H1 (cell line): ENCODE results near the gene PRAME. TPM values are rescaled to one million over a fixed set of nuclear protein-coding genes. Genes with fewer than 3 reads are reported as not detected.

Experiments
- CTCF ChIA-PET: fragments of 300-600 bp; sonication (Branson Sonifier 250); formaldehyde crosslinking; loops from one replicate; lab custom pipeline; 2021; ENCODE audit not compliant: partially characterized antibody; lab: Charles Lee
- POLR2A ChIA-PET: fragments of 300-600 bp; sonication (Branson Sonifier 250); formaldehyde crosslinking; loops from one replicate; lab custom pipeline; 2021; ENCODE audit warnings: inconsistent platforms; ENCODE audit not compliant: partially characterized antibody; lab: Charles Lee
- DNase-seq, 2 experiments: peaks; one replicate each; pipeline versions ENCODE4 v3.0.0 to v3.0.0-alpha.2; 2010 to 2022; ENCODE audit warnings: low spot score in 2 of 2, low read depth in 1 of 2, mixed read lengths in 1 of 2
- FAIRE-seq: peaks from 2 replicates; lab custom pipeline; 2011; peaks lifted over from hg19 to GRCh38; lab: Jason Lieb, UNC
- H2AFZ ChIP-seq: 2 replicates; pipeline ENCODE4 v1.8.1; 2012; ENCODE audit warnings: low read length, inconsistent platforms
- H2AK5ac ChIP-seq: 2 replicates; pipeline ENCODE4 v1.6.1; 2013; ENCODE audit warnings: low read depth, low read length
- H2BK120ac ChIP-seq: replicated peaks from 2 replicates; pipeline ENCODE3; 2013; ENCODE audit warnings: low read depth, low read length, inconsistent platforms
- H2BK12ac ChIP-seq: 2 replicates; pipeline ENCODE4 v1.6.1; 2013; ENCODE audit warnings: low read depth, low read length
- H2BK15ac ChIP-seq: 2 replicates; pipeline ENCODE4 v1.6.1; 2013; ENCODE audit warnings: low read length
- H2BK20ac ChIP-seq: 2 replicates; pipeline ENCODE4 v1.6.1; 2013; ENCODE audit warnings: low read length
- H2BK5ac ChIP-seq: 2 replicates; pipeline ENCODE4 v1.6.1; 2013; ENCODE audit warnings: low read depth, low read length
- H3K14ac ChIP-seq: 2 replicates; pipeline ENCODE4 v1.6.1; 2013; ENCODE audit warnings: inconsistent platforms; ENCODE audit not compliant: insufficient read length
- H3K18ac ChIP-seq: 2 replicates; pipeline ENCODE4 v1.6.1; 2013; ENCODE audit warnings: low read length; ENCODE audit errors: extremely low read depth
- H3K23ac ChIP-seq: 2 replicates; pipeline ENCODE4 v1.6.1; 2013; ENCODE audit warnings: inconsistent platforms; ENCODE audit not compliant: insufficient read length
- H3K23me2 ChIP-seq: 2 replicates; pipeline ENCODE4 v1.6.1; 2013; ENCODE audit warnings: low read depth, low read length
- H3K27ac ChIP-seq: 2 replicates; pipeline ENCODE4 v1.6.1; 2011; ENCODE audit warnings: low read depth, low read length, inconsistent platforms
- H3K27me3 ChIP-seq, 4 experiments: replicated peaks in 1 of 4; 1 replicate in 1 of 4; 2 replicates in 3 of 4; pipeline versions ENCODE4 v1.6.1 to v1.8.1; 2011 to 2013; ENCODE audit warnings: low read length in 3 of 4, mild to moderate bottlenecking in 3 of 4, inconsistent platforms in 2 of 4, mixed read lengths in 2 of 4, moderate library complexity in 1 of 4; ENCODE audit not compliant: control insufficient read depth in 3 of 4, insufficient read depth in 3 of 4; ENCODE audit errors: extremely low read depth in 1 of 4
- H3K36me3 ChIP-seq, 4 experiments: 2 replicates each; pipeline versions ENCODE4 v1.6.1 to v1.8.1; 2011 to 2013; ENCODE audit warnings: mild to moderate bottlenecking in 4 of 4, low read length in 3 of 4, moderate library complexity in 2 of 4, control low read depth in 1 of 4, inconsistent platforms in 1 of 4; ENCODE audit not compliant: insufficient read depth in 4 of 4, control insufficient read depth in 2 of 4
- H3K4ac ChIP-seq: replicated peaks from 2 replicates; pipeline ENCODE3; 2013; ENCODE audit warnings: low read length, low read depth, mixed read lengths, inconsistent platforms; ENCODE audit not compliant: insufficient read length
- H3K4me1 ChIP-seq, 4 experiments: replicated peaks in 1 of 4; 1 replicate in 1 of 4; 2 replicates in 3 of 4; pipeline versions ENCODE4 v1.6.1 to v1.8.1; 2011 to 2013; ENCODE audit warnings: low read length in 3 of 4, inconsistent platforms in 2 of 4, mixed read lengths in 1 of 4; ENCODE audit not compliant: insufficient read depth in 4 of 4, control insufficient read depth in 3 of 4
- H3K4me2 ChIP-seq, 2 experiments: 2 replicates each; pipeline versions ENCODE4 v1.6.1 to v1.8.1; 2011 to 2013; ENCODE audit warnings: low read depth in 2 of 2, low read length in 2 of 2, control low read depth in 1 of 2, inconsistent platforms in 1 of 2, mild to moderate bottlenecking in 1 of 2; ENCODE audit not compliant: insufficient read depth in 1 of 2
- H3K4me3 ChIP-seq, 4 experiments: fragments of 200-600, 300-600 bp in 1 of 4; sonication (generic), shearing (Covaris generic), sonication (Bioruptor Twin) in 1 of 4; 2 replicates each; pipeline versions ENCODE4 v1.5.1 to v1.8.1; 2011 to 2016; ENCODE audit warnings: low read length in 4 of 4, low read depth in 3 of 4, control low read depth in 2 of 4, inconsistent platforms in 2 of 4, mild to moderate bottlenecking in 2 of 4, mixed read lengths in 1 of 4, moderate library complexity in 1 of 4; ENCODE audit not compliant: insufficient read depth in 2 of 4; ENCODE audit errors: extremely low read depth in 1 of 4
- H3K56ac ChIP-seq: replicated peaks from 2 replicates; pipeline ENCODE3; 2013; ENCODE audit warnings: low read depth, mild to moderate bottlenecking, mixed read lengths, low read length, inconsistent platforms; ENCODE audit not compliant: insufficient read length
- H3K79me1 ChIP-seq: 2 replicates; pipeline ENCODE4 v1.6.1; 2013; ENCODE audit warnings: low read depth, low read length, control low read depth
- H3K79me2 ChIP-seq, 2 experiments: 2 replicates each; pipeline versions ENCODE4 v1.6.1 to v1.8.1; 2012 to 2013; ENCODE audit warnings: low read length in 2 of 2, mild to moderate bottlenecking in 2 of 2, inconsistent platforms in 1 of 2; ENCODE audit not compliant: insufficient read depth in 2 of 2, control insufficient read depth in 1 of 2
- H3K9ac ChIP-seq, 4 experiments: replicated peaks in 1 of 4; 1 replicate in 1 of 4; 2 replicates in 3 of 4; pipeline versions ENCODE4 v1.6.1 to v1.8.1; 2011 to 2013; ENCODE audit warnings: low read depth in 3 of 4, low read length in 3 of 4, control low read depth in 2 of 4, mild to moderate bottlenecking in 2 of 4, moderate library complexity in 2 of 4, inconsistent platforms in 1 of 4; ENCODE audit errors: extremely low read depth in 1 of 4
- H3K9me3 ChIP-seq, 2 experiments: 2 replicates each; pipeline versions ENCODE4 v1.6.1 to v1.8.1; 2012 to 2013; ENCODE audit warnings: mild to moderate bottlenecking in 2 of 2, moderate library complexity in 2 of 2, control low read depth in 1 of 2, inconsistent platforms in 1 of 2, low read depth in 1 of 2, low read length in 1 of 2, mixed read lengths in 1 of 2; ENCODE audit not compliant: insufficient read depth in 2 of 2
- H4K20me1 ChIP-seq, 2 experiments: replicated peaks in 1 of 2; 2 replicates each; pipeline versions ENCODE3 to v1.8.1; 2011 to 2013; ENCODE audit warnings: inconsistent platforms in 2 of 2, low read length in 2 of 2, mild to moderate bottlenecking in 1 of 2; ENCODE audit not compliant: insufficient read depth in 2 of 2, control insufficient read depth in 1 of 2
- H4K5ac ChIP-seq: 2 replicates; pipeline ENCODE4 v1.6.1; 2013; ENCODE audit warnings: low read length, low read depth, mixed read lengths, inconsistent platforms; ENCODE audit not compliant: insufficient read length
- H4K8ac ChIP-seq: 2 replicates; pipeline ENCODE4 v1.8.0; 2013; ENCODE audit warnings: mild to moderate bottlenecking, moderate library complexity, low read length, inconsistent platforms; ENCODE audit not compliant: insufficient read depth; ENCODE audit errors: extremely low read depth
- H4K91ac ChIP-seq: replicated peaks from 2 replicates; pipeline ENCODE3; 2013; ENCODE audit warnings: low read length, mixed read lengths, inconsistent platforms; ENCODE audit not compliant: insufficient read length
- ATF3 ChIP-seq: IDR thresholded peaks from 2 replicates; pipeline ENCODE4 v1.6.1; 2011; ENCODE audit warnings: low read depth, mild to moderate bottlenecking, low read length; ENCODE audit not compliant: insufficient read depth
- BCL11A ChIP-seq, 2 experiments: IDR thresholded peaks; one replicate each; pipeline ENCODE4 v1.6.1; 2011; ENCODE audit warnings: low read depth in 2 of 2, low read length in 2 of 2, mild to moderate bottlenecking in 2 of 2
- CBX5 ChIP-seq: fragments of 300-800, 300-1000 bp; sonication (generic); IDR thresholded peaks from 2 replicates; pipeline ENCODE4 v1.7.1; 2016; ENCODE audit warnings: antibody characterized with exemption, low read length, low read depth
- CHD1 ChIP-seq: IDR thresholded peaks from 2 replicates; pipeline ENCODE4 v1.6.1; 2012; ENCODE audit warnings: low read depth, low read length, improper control_type of control experiment
- EP300 ChIP-seq, 2 experiments: IDR thresholded peaks; 1 replicate in 1 of 2; 2 replicates in 1 of 2; pipeline ENCODE4 v1.6.1; 2011 to 2012; ENCODE audit warnings: low read depth in 2 of 2, low read length in 2 of 2, mild to moderate bottlenecking in 2 of 2, borderline replicate concordance in 1 of 2, inconsistent platforms in 1 of 2, moderate library complexity in 1 of 2
- FOSL1 ChIP-seq: IDR thresholded peaks from 2 replicates; pipeline ENCODE4 v1.6.1; 2011; ENCODE audit warnings: mild to moderate bottlenecking, low read depth, low read length, moderate library complexity; ENCODE audit not compliant: insufficient read depth
- HDAC6 ChIP-seq: IDR thresholded peaks from one replicate; pipeline ENCODE4 v1.7.1; 2012; ENCODE audit warnings: low read depth, mild to moderate bottlenecking, inconsistent platforms, low read length, moderate library complexity
- PHF8 ChIP-seq: fragments of 200-600 bp; sonication (generic); conservative IDR thresholded peaks from 2 replicates; pipeline ENCODE4 v1.7.1; 2012; ENCODE audit warnings: low read depth, mild to moderate bottlenecking, inconsistent platforms, low read length, moderate library complexity
- POLR2A ChIP-seq, 2 experiments: IDR thresholded peaks; 1 replicate in 1 of 2; 2 replicates in 1 of 2; pipeline ENCODE4 v1.6.1; 2011; ENCODE audit warnings: low read depth in 2 of 2, low read length in 2 of 2, mild to moderate bottlenecking in 2 of 2; ENCODE audit errors: control extremely low read depth in 1 of 2
- RAD21 ChIP-seq, 2 experiments: IDR thresholded peaks in 1 of 2; conservative IDR thresholded peaks in 1 of 2; 2 replicates each; pipeline ENCODE4 v1.6.1; 2011; ENCODE audit warnings: low read depth in 2 of 2, low read length in 2 of 2, improper control_type of control experiment in 1 of 2, inconsistent platforms in 1 of 2, mild to moderate bottlenecking in 1 of 2, moderate library complexity in 1 of 2
- SIRT6 ChIP-seq: IDR thresholded peaks from one replicate; pipeline ENCODE4 v1.7.1; 2012; ENCODE audit warnings: low read length, inconsistent platforms
- SP4 ChIP-seq: IDR thresholded peaks from 2 replicates; pipeline ENCODE4 v1.6.1; 2012; ENCODE audit warnings: low read length, inconsistent platforms
- TCF12 ChIP-seq: IDR thresholded peaks from 2 replicates; pipeline ENCODE4 v1.6.1; 2011; ENCODE audit warnings: low read depth, mild to moderate bottlenecking, low read length
- TEAD4 ChIP-seq: IDR thresholded peaks from 2 replicates; pipeline ENCODE4 v1.6.1; 2012; ENCODE audit warnings: low read depth, low read length, inconsistent platforms, mixed read lengths
- YY1 ChIP-seq: IDR thresholded peaks from 2 replicates; pipeline ENCODE4 v1.6.1; 2011; ENCODE audit warnings: low read depth, mild to moderate bottlenecking, low read length
- WGBS, 2 experiments: shearing (Covaris generic) in 1 of 2; methylation state at CpG; one replicate each; pipeline versions ENCODE4 v1.1.6 to v1.1.7; 2013 to 2015; ENCODE audit warnings: low lambda C conversion rate in 2 of 2, mixed read lengths in 2 of 2, inconsistent platforms in 1 of 2, low coverage in 1 of 2, missing lambda C conversion rate in 1 of 2; ENCODE audit not compliant: insufficient replicate concordance in 2 of 2, insufficient coverage in 1 of 2, insufficient read length in 1 of 2; ENCODE audit errors: extremely low coverage in 1 of 2, missing lambda C conversion rate in 1 of 2; 5-methylcytosine and 5-hydroxymethylcytosine counted together
- polyA plus RNA-seq, 7 experiments: library from polyadenylated mRNA; depleted of rRNA in 3 of 7; stranded (reverse) in 5 of 7; unstranded in 2 of 7; fragments of >200 nt in 5 of 7; fragments of 200-250 nt in 2 of 7; gene quantifications; 1 replicate in 5 of 7; 2 replicates in 1 of 7; 4 replicates in 1 of 7; pipeline versions ENCODE4 v1.2.1 to v1.2.3, GENCODE V29; 2011 to 2013; ENCODE audit warnings: missing spikeins in 2 of 7, mixed read lengths in 2 of 7
- total RNA-seq: library from RNA; stranded (reverse); fragmentation: NEBNext Ultra II Directional; extraction: Animal tissue kit (Norgen Biotek cat#: 25700); gene quantifications from 2 replicates; pipeline ENCODE4 v1.2.1, GENCODE V29; 2021

PRAME gene
- total and polyA plus RNA-seq, 2 of the 8 experiments (the other 6 are each of a cell fraction or from before 2014, with no cell fraction given): 0.15 to 1.1 TPM

GRCh38 chr22:22553141-22553540 lies 5.9 kb downstream of the PRAME start:
- Histone ChIP-seq H2BK20ac (no peak overlapping the region), H3K9ac (no peak overlapping the region), H3K18ac (no peak overlapping the region), H3K27me3 (peaks cover 23 to 56% (median 35%) of the 10 kb centered on the region in 4 experiments; a peak in 6 of 7 replicates), H4K8ac (no peak overlapping the region), H3K23ac (no peak overlapping the region), H2BK120ac (no peak overlapping the region), H3K4ac (no peak overlapping the region), H3K79me2 (no peaks in the 10 kb centered on the region), H3K23me2 (no peaks in the 10 kb centered on the region), H3K56ac (no peak overlapping the region), H4K91ac (no peak overlapping the region), H3K27ac (no peak overlapping the region), H3K79me1 (no peaks in the 10 kb centered on the region), H2AK5ac (no peak overlapping the region), H2BK12ac (no peak overlapping the region), H3K4me3 (no peak overlapping the region), H2AFZ (no peak overlapping the region), H4K20me1 (peaks cover 0 to 1% of the 10 kb centered on the region in 2 experiments), H2BK5ac (no peak overlapping the region), H3K4me2 (no peak overlapping the region), H2BK15ac (no peak overlapping the region), H3K36me3 (no peaks in the 10 kb centered on the region), H3K9me3 (peaks cover 17 to 51% of the 10 kb centered on the region in 2 experiments; a peak in 3 of 4 replicates), H3K4me1 (no peaks in the 10 kb centered on the region), H3K14ac (no peak overlapping the region), H4K5ac (no peak overlapping the region)
- POLR2A ChIA-PET: no interaction called here
- 63% methylated on average over 1 of the region's 1 CpG; no CpG with 5 or more reads in 1 of the 2 experiments for WGBS, 2 experiments
- DNase-seq: no peak
- CTCF ChIA-PET: interaction anchor here (0.8 kb wide), 1 partner anchor 89 kb away, joined by 3 read pairs; no protein-coding TSS in a partner anchor
- no peak for FAIRE-seq
- TF ChIP-seq RAD21 (IDR thresholded peaks at IDR 0.05 in 1 of 2, conservative IDR thresholded peaks at IDR 0.05 in 1 of 2; ENCODE audit: low read depth in 2 of 2, low read length in 2 of 2): no peak
- TF ChIP-seq YY1: no peak
- TF ChIP-seq ATF3: no peak
- no peak for TF ChIP-seq SP4
- TF ChIP-seq CBX5: no peak
- no peak for TF ChIP-seq BCL11A (IDR thresholded peaks at IDR 0.05; ENCODE audit: low read depth in 2 of 2, low read length in 2 of 2)
- TF ChIP-seq TEAD4: no peak
- TF ChIP-seq PHF8: no peak
- no peak for TF ChIP-seq FOSL1
- no peak for TF ChIP-seq POLR2A (IDR thresholded peaks at IDR 0.05; ENCODE audit: control extremely low read depth in 1 of 2, low read depth in 2 of 2, low read length in 2 of 2)
- no peak for TF ChIP-seq EP300 (IDR thresholded peaks at IDR 0.05; ENCODE audit: borderline replicate concordance in 1 of 2, low read depth in 2 of 2, low read length in 2 of 2)
- no peak for TF ChIP-seq TCF12
- TF ChIP-seq SIRT6: no peak
- TF ChIP-seq HDAC6: no peak
- no peak for TF ChIP-seq CHD1
